ENCODE results near the gene SENP6.

GRCh38 chr6:75605635-75606034 lies 4.0 kb downstream of the SENP6 start:
- TF ChIP-seq ELF4 (IDR thresholded peaks at IDR 0.05) (no peak), PKNOX1 (IDR thresholded peaks at IDR 0.05) (peak; percentile 35), ZNF384 (IDR thresholded peaks at IDR 0.05) (peak; percentile 48; the same call in 1 of the 2 replicates), LEF1 (IDR thresholded peaks at IDR 0.05; ENCODE audit: borderline replicate concordance) (no peak), L3MBTL2 (conservative IDR thresholded peaks at IDR 0.05) (no peak)

Measured in HEK293T (cell line).